Upper lobe of left lung (tissue), 6 donors: Measurements from ENCODE around the gene RNF44. TPM values are rescaled to one million over a fixed set of nuclear protein-coding genes. Genes with fewer than 3 reads are reported as not detected.
A peak's percentile ranks its signal among the peaks of the same experiment; 100 is the strongest.
"Not testable (repeated sequence)": the region's sequence is repeated elsewhere in the genome, so short reads cannot be mapped to it uniquely, and the experiment has no call there.

Source experiments
- ATAC-seq, 2 donors: fragments of 200-7000 bp; cut with Tn5 transposase; one replicate each; pipeline ENCODE4 v1.9.1; 2022; ENCODE audit warnings: mild to moderate bottlenecking in 2 of 2, moderate library complexity in 2 of 2; ENCODE audit not compliant: low FRiP score in 2 of 2
- DNase-seq, 2 donors: peaks; one replicate each; pipeline ENCODE4 v3.0.0-alpha.2; 2019 to 2020
- H3K27ac ChIP-seq, 4 donors: fragments of 200-600 bp; sonication (generic); one replicate each; pipeline ENCODE4 v1.5.1; 2016 to 2019
- H3K27me3 ChIP-seq, 4 donors: fragments of 200-600 bp; sonication (generic); one replicate each; pipeline ENCODE4 v1.5.1; 2017 to 2019
- H3K36me3 ChIP-seq, 4 donors: fragments of 200-600 bp; sonication (generic); one replicate each; pipeline ENCODE4 v1.5.1; 2016 to 2019
- H3K4me1 ChIP-seq, 4 donors: fragments of 200-600 bp; sonication (generic); one replicate each; pipeline ENCODE4 v1.5.1; 2018 to 2019
- H3K4me3 ChIP-seq, 4 donors: fragments of 200-600 bp; sonication (generic); one replicate each; pipeline ENCODE4 v1.5.1; 2017 to 2019; ENCODE audit warnings: mild to moderate bottlenecking in 2 of 4, moderate library complexity in 1 of 4
- H3K9me3 ChIP-seq, 4 donors: fragments of 200-600 bp; sonication (generic); one replicate each; pipeline ENCODE4 v1.5.1; 2018 to 2019
- CTCF ChIP-seq, 6 experiments: fragments of 450-650 bp in 4 of 6; fragments of 200-600 bp in 2 of 6; sonication (generic) in 2 of 6; IDR thresholded peaks; one replicate each; pipeline ENCODE4 v1.5.1; 2016 to 2019; ENCODE audit warnings: antibody characterized with exemption in 6 of 6
- EP300 ChIP-seq, 4 donors: sonication (generic); formaldehyde crosslinking; IDR thresholded peaks; one replicate each; pipeline ENCODE4 v1.5.1; 2017; ENCODE audit warnings: antibody characterized with exemption in 4 of 4, control low read depth in 2 of 4
- POLR2A ChIP-seq, 4 donors: fragments of 450-650 bp; IDR thresholded peaks; one replicate each; pipeline ENCODE4 v1.5.1; 2016 to 2017; ENCODE audit warnings: antibody characterized with exemption in 4 of 4, mild to moderate bottlenecking in 2 of 4
- POLR2AphosphoS5 ChIP-seq, 2 donors: sonication (generic); formaldehyde crosslinking; IDR thresholded peaks; one replicate each; pipeline ENCODE4 v1.5.1; 2017; ENCODE audit warnings: antibody characterized with exemption in 2 of 2
- WGBS, 2 donors: methylation state at CpG; one replicate each; pipeline ENCODE4 v1.1.5; 2017 to 2018; 5-methylcytosine and 5-hydroxymethylcytosine counted together
- total RNA-seq, 6 donors: library from RNA; depleted of rRNA in 4 of 6; stranded (reverse); fragments of >200 nt in 4 of 6; gene quantifications; one replicate each; pipeline versions ENCODE4 v1.1.0 to v1.2.1, GENCODE V29; 2016 to 2021
- donor health status: DM: no; HTN: no; CAD: no; lungs with moderate emphysema.
- donor health status: DM: no; HTN: yes; CAD: no; lungs with severe emphysema.

RNF44 gene
- total RNA-seq, 6 donors from 2014 or later = 13.4 to 76.5 (median 51.7) TPM

GRCh38 chr5:176491901-176492300, 45.3 kb downstream of the RNF44 start:
- no peaks in the 10 kb centered on the region for H3K9me3 ChIP-seq
- DNase-seq (no peak), ATAC-seq (no peak)
- H3K4me3 ChIP-seq = no peak overlapping the region
- H3K36me3 ChIP-seq = peaks cover 34 to 98% (median 57%) of the 10 kb centered on the region in 4 donors
- TF ChIP-seq POLR2A (IDR thresholded peaks at IDR 0.05) = no peak
- TF ChIP-seq POLR2AphosphoS5 (IDR thresholded peaks at IDR 0.05) = no peak
- TF ChIP-seq EP300 (IDR thresholded peaks at IDR 0.05) = no peak
- TF ChIP-seq CTCF (IDR thresholded peaks at IDR 0.05) = no peak
- H3K27ac ChIP-seq = no peak overlapping the region
- WGBS, 2 donors = 92 to 97% methylated on average over 8 of the region's 8 CpGs
- no peaks in the 10 kb centered on the region for H3K27me3 ChIP-seq
- peaks cover 2 to 6% (median 4%) of the 10 kb centered on the region in 4 donors for H3K4me1 ChIP-seq

GRCh38 chr5:176491101-176491502, 46.1 kb downstream of the RNF44 start:
- no peak for TF ChIP-seq EP300 (IDR thresholded peaks at IDR 0.05)
- no peak for TF ChIP-seq CTCF (IDR thresholded peaks at IDR 0.05)
- TF ChIP-seq POLR2AphosphoS5 (IDR thresholded peaks at IDR 0.05) = no peak
- TF ChIP-seq POLR2A (IDR thresholded peaks at IDR 0.05) = no peak
- no peak for ATAC-seq

GRCh38 chr5:176490301-176490700, 46.9 kb downstream of the RNF44 start:
- Histone ChIP-seq H3K27me3 (no peaks in the 10 kb centered on the region), H3K27ac (no peak overlapping the region), H3K4me1 (peaks cover 9 to 18% (median 12%) of the 10 kb centered on the region in 4 donors), H3K36me3 (peaks cover 19 to 94% (median 48%) of the 10 kb centered on the region in 4 donors), H3K9me3 (no peaks in the 10 kb centered on the region), H3K4me3 (no peak overlapping the region)
- WGBS, 2 donors = 89 to 96% methylated on average over 1 of the region's 1 CpG
- TF ChIP-seq POLR2AphosphoS5 (IDR thresholded peaks at IDR 0.05) = no peak
- no peak for TF ChIP-seq EP300 (IDR thresholded peaks at IDR 0.05)
- no peak for TF ChIP-seq CTCF (IDR thresholded peaks at IDR 0.05)
- ATAC-seq (no peak), DNase-seq (no peak)

More at GRCh38 chr5:176491101-176491502, 46.1 kb downstream of the RNF44 start:
- Histone ChIP-seq H3K9me3 (no peaks in the 10 kb centered on the region), H3K4me1 (peaks cover 7 to 14% (median 11%) of the 10 kb centered on the region in 4 donors), H3K36me3 (peaks cover 26 to 98% (median 51%) of the 10 kb centered on the region in 4 donors), H3K27ac (no peak overlapping the region), H3K27me3 (no peaks in the 10 kb centered on the region), H3K4me3 (no peak overlapping the region)
- WGBS, 2 donors = 65 to 71% methylated on average over 3 of the region's 3 CpGs
- DNase-seq = no peak

DNA sequence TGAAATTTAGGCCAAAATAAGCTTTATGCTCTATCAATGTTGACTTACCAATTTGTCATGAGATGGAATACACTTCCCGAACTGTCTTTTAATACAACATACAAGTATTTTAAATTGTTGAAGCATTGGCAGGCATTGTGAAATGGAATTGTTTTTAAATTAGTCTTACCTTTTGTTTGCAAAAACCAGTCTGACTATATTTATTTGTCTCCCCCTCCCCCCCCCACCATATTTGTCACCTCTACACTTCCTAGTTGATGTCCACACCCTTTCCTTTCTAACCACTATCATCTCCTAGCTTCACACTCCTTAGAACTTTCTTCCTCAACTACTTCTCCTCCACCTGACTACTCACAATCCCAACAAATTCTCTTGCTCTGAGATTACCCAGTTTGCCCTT, 48.1 kb downstream of the RNF44 start:
- no peaks in the 10 kb centered on the region for H3K9me3 ChIP-seq
- no peak overlapping the region for H3K4me3 ChIP-seq
- no peak for TF ChIP-seq POLR2AphosphoS5 (IDR thresholded peaks at IDR 0.05)
- TF ChIP-seq EP300 (IDR thresholded peaks at IDR 0.05) = no peak
- TF ChIP-seq CTCF (IDR thresholded peaks at IDR 0.05) = no peak
- TF ChIP-seq POLR2A (IDR thresholded peaks at IDR 0.05) = no peak
- H3K4me1 ChIP-seq = peaks cover 9 to 18% (median 12%) of the 10 kb centered on the region in 4 donors
- no peak for DNase-seq
- WGBS, 2 donors = 87 to 88% methylated on average over 1 of the region's 1 CpG
- H3K27me3 ChIP-seq = no peaks in the 10 kb centered on the region
- no peak for ATAC-seq
- H3K27ac ChIP-seq = no peak overlapping the region
- peaks cover 17 to 82% (median 39%) of the 10 kb centered on the region in 4 donors for H3K36me3 ChIP-seq

DNA sequence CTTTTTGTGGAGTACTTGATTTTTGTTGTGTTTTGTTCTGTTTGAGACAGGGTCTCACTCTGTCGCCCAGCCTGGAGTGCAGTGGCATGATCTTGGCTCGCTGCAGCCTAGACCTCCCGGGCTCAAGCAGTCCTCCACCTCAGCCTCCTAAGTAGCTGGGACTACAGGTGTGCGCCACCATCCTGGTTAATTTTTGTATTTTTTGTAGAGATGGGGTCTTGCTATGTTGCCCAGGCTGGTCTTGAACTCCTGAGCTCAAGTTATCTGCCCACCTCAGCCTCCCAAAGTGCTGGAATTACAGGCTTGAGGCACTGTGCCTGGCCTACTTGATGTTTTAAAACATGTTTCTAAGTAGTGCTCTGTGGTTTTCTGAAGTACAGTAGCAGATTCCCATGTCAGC, 50.0 kb downstream of the RNF44 start:
- peak overlapping the region in 2 of 4 donors; percentile 6 to 18 for H3K27ac ChIP-seq
- H3K4me3 ChIP-seq, ATAC-seq, DNase-seq, H3K27me3 ChIP-seq, H3K9me3 ChIP-seq: not testable (repeated sequence)
- peaks cover 9 to 18% (median 12%) of the 10 kb centered on the region in 4 donors for H3K4me1 ChIP-seq
- WGBS, 2 donors = 96 to 98% methylated on average over 4 of the region's 4 CpGs
- H3K36me3 ChIP-seq = peaks cover 0 to 81% (median 23%) of the 10 kb centered on the region in 4 donors
